Islet of Langerhans (tissue), 1 donor: ENCODE data around the gene RAB31.

Experiments
- FAIRE-seq: peaks from one replicate; lab custom pipeline; 2011; peaks lifted over from hg19 to GRCh38; lab: Jason Lieb, UNC

RAB31 gene

GRCh38 chr18:9866627-9867026 lies 158.5 kb downstream of the RAB31 start:
- FAIRE-seq, result no peak

- no peak for FAIRE-seq
These were observed 159.0 kb downstream of the RAB31 start for GRCh38 chr18:9867071-9867594.

- FAIRE-seq, result no peak
These were observed 161.0 kb downstream of the RAB31 start for GRCh38 chr18:9868857-9869714.

GRCh38 chr18:9869715-9870430 lies 161.8 kb downstream of the RAB31 start:
- FAIRE-seq, result no peak

DNA sequence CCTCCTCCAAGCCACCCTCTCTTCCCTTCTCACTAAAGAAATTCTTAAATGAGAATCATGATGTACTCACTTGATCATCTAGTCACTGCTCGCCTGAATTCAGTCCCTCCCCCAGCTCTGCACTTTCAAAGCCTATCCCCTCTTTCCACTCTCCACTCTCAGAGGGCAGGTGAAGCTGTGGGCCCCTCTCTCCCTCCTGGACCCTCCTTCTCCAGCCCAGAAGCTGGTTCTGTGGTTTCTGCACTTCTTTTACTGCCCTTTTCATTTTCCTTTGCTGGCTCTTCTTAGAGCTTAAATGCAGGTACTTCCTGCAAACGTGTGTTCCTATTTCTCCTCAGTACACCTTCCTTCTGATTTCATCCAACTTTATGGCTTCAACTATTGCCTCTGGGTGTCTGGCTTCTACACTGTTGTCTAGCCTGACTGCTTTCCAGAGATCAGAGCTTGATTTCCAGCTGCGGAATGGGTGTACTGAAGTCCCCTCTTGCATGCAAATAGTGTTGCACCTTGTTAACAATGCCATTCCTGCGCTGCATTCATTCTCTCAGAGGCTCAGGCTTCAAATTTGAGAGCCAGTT lies 162.4 kb downstream of the RAB31 start:
- FAIRE-seq, result no peak

- FAIRE-seq, result no peak
These were observed 163.2 kb downstream of the RAB31 start for GRCh38 chr18:9871244-9871746.

DNA sequence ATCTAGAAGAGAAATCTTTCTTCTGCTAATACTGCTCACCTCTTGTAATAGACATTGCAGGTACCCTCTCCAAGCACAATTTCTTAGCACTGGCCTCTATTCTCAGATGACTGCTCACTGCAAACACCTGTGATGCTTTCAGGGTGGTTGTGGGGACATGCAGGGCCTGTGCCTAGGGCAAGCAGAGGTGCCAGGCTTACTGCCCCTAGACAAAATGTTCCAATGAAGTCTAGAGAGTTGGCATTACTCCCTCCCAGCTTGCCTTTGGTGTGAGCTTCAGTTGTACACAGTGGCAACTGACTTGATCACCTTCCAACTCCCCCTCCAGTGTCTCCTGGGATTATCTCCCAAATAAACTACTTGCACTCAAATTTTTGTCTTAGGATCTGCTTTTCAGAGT lies 164.7 kb downstream of the RAB31 start:
- no peak for FAIRE-seq

- FAIRE-seq, result no peak
These were observed 166.6 kb downstream of the RAB31 start for GRCh38 chr18:9874728-9875127.

- no peak for FAIRE-seq
These were observed 168.2 kb downstream of the RAB31 start for GRCh38 chr18:9876212-9876866.

DNA sequence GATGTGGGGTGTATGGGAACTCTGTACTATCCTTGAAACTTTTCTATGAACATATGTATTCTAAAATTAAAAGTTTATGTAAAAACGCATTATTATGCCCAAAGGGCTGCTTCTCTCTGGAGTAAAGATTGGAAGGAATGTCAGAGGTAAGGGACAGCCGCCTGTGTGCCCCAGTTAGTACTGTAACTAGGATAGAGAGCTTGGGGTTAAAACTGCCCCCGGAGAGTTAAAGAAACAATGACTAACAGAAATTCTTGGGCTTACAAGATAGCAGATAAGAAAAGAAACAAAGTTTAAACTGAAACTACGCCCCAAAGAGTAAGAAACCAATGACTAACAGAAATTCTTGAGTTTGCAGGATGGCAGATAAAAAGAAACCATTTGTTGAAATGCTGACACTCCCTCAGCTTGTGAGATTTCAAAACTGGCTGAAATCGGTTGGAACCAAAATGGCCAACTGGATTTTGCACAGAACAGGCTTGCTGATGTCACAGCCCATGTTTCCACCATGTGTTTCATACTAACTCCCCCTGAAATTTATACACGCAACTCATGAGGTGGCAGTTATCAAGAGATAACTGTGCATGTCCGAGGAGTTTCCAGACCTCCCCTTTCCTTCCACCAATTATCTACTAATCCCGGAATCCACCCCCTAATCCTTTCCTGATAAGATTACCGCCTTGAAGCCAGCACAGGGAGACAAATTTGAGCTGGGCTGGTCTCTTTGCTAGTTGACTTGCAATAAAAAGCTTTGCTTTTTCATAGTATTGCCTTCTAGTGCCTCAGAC lies 169.0 kb downstream of the RAB31 start:
- no peak for FAIRE-seq

DNA sequence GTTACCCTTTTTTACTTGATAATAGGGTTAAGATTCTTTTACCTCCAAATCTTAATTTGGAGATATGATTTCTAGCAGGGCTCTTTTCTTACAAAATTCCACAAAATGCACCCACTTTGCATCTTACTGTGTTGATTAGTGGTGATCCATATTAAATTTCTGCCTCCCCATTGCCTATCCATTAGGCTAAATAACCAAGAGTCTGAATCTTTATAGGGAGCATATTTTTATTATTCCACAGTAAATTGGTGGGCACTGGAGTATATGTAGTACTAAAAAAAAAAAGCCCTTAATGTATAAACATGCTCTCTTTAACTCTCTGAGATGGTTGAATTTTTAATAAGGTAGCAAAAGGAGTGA lies 169.5 kb downstream of the RAB31 start:
- FAIRE-seq, result no peak

GRCh38 chr18:9878095-9878494 lies 170.0 kb downstream of the RAB31 start:
- FAIRE-seq, result no peak

GRCh38 chr18:9878783-9879242 lies 170.7 kb downstream of the RAB31 start:
- FAIRE-seq, result no peak

GRCh38 chr18:9884090-9884489 lies 176.0 kb downstream of the RAB31 start:
- no peak for FAIRE-seq

DNA sequence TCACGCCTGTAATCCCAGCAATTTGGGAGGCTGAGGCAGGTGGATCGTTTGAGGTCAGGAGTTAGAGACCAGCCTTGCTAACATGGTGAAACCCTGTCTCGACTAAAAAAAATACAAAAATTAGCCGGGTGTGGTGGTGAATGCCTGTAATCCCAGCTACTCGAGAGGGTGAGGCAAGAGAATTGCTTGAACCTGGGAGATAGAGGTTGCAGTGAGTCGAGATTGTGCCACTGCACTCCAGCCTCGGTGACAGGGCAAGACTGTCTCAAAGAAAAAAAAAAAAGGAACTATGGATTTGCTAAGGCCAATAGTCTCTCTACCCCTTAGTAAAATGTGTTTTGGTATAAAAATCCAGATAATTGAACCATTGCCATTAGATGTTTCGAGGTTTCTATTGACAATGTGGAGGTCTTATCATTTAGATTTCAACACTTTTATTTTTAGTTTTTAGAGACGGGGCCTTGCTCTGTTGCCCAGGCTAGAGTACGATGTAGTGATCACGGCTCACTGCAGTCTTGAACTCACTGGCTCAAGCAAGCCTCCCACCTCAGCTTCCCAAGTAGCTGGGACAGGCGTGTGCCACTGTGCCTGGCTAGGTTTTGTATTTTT lies 176.5 kb downstream of the RAB31 start:
- no peak for FAIRE-seq

DNA sequence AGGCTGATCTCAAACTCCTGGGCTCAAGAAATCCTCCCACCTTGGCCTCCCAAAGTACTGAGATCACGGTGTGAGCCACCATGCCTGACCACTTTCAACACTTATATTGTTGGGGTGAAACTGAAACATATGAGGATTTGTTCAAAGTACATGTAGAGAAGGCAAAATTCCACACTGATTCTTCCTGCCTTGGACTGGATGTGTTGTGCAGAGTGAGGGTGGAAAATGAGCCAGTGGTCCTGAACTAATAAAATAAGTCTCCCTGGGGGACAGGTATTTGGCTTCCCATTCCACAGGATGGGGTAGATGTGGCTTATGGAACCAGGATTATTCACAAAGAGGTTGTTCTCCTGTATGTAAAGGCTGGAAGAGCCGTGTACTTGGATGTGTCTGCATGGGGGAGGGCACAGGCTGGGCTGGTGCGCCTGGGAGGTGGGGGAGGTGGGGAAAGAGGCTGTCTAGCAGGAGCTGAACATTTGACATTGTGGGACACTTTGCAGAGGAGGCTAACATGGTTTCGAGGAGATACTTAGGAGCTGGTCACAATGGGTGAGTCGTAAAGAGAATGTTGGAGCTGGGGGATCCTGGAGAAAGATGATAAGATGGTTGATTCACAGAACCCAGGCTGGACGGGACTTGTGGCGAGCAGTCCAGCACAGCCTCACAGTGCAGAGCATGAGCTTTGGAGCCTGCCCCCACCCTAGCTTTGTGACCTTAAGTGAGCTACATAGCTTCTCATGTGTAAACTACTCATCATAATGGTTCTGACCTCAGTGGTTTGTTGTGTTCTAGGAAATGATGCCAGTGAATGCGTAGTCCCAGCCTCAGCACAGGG lies 177.3 kb downstream of the RAB31 start, which contains the start of gene TXNDC2:
Gene TXNDC2 (plus strand): TSS at position 804 of the 835 bp plus-strand sequence. CDS start 708 bp downstream, outside the sequence.
- FAIRE-seq, result no peak

- FAIRE-seq, result no peak
These were observed 177.9 kb downstream of the RAB31 start for GRCh38 chr18:9886005-9886348.

DNA sequence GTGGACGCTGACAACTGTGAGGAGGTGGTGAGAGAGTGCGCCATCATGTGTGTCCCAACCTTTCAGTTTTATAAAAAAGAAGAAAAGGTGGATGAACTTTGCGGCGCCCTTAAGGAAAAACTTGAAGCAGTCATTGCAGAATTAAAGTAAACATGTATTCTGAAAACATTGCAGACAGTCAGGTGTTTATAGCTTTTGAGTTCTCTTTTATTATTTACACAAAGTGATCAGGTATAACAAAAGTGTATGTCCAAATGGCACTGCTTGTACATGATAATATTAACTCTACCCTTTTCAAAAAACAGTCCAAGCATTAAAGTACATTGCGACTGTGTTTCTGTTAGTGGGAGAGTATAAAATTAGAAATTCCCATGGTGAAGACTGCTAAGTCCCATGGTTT lies 179.9 kb downstream of the RAB31 start:
- no peak for FAIRE-seq

- no peak for FAIRE-seq
These were observed 182.1 kb downstream of the RAB31 start for GRCh38 chr18:9890196-9890595.

- FAIRE-seq, result no peak
These were observed 182.9 kb downstream of the RAB31 start for GRCh38 chr18:9890957-9891356.
